ENCODE measurements around the gene USP35.
A peak's percentile ranks its signal among the peaks of the same experiment; 100 is the strongest.

USP35 gene

GRCh38 chr11:78193806-78194205 lies 5.1 kb downstream of the USP35 start:
- intact Hi-C loops (cut with DNase I): no loop called here
- DNase-seq: peak in 3 of 10 donors; percentile 50 to 72 (median 70)

DNA sequence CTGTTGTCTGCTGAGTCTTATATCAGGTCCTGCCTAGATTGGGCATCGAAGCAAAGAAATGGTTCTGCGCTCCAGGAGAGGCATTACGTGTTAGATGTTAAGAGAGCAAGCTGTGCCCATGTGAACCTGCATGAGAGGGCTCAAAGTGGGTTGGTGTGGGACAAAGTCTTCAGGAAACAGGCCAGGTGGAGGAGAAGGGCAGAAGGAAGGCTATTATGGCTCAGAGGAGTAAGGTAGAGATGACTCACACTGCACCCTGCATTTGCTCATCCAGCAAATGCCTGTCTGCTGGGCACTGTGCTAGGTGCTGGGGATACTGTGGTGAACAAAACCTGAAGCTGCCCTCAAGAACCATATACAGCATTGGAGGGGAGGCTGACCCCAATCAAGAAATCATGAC lies 5.8 kb downstream of the USP35 start:
- intact Hi-C loops (cut with DNase I): no loop called here
- DNase-seq: peak in 1 of 10 donors; percentile 12

GRCh38 chr11:78195917-78196560 lies 7.3 kb downstream of the USP35 start:
- intact Hi-C loops (cut with DNase I): no loop called here
- DNase-seq: peak in 4 of 10 donors; percentile 40 to 91 (median 84)

DNA sequence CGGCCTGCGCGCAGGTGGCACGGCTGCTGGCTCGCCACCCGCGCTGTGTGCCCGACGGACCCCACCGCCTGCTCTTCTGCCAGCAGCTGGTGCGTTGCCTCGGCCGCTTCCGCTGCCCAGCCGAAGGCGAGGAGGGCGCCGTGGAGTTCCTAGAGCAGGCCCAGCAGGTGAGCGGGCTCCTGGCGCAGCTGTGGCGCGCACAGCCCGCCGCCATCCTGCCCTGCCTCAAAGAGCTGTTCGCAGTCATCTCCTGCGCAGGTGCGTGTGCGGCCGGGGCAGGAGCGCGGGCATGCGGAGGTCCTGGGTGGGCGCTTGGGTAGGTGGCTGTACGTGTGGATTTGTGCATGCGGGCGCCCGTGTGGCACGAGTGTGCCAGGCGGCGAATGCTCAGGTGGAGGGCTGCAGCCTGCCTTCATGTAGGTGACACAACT lies 8.0 kb downstream of the USP35 start:
- intact Hi-C loops (cut with DNase I): no loop called here

DNA sequence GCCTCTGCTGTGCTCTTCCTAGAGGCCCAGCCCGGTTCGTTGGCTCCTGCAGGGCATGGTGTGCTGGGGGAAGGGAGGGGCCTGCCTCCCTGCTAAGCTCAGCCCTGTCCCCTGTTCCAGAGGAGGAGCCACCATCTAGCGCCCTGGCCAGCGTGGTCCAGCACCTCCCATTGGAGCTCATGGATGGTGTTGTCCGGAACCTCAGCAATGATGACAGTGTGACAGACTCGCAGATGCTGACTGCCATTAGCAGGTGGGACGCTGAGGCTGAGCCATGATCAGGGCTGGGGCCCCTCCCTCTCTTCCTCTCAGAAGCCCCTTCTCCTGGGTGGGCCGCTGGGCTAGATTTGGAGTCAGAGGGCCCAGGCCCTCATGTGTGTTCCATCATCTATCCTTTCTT lies 9.1 kb downstream of the USP35 start:
- peak in 3 of 10 donors; percentile 41 to 81 (median 55) for DNase-seq
- intact Hi-C loops (cut with DNase I): no loop called here

More for the DNA sequence above, 8.0 kb downstream of the USP35 start:
- DNase-seq: peak in 3 of 10 donors; percentile 57 to 70 (median 70)

DNA sequence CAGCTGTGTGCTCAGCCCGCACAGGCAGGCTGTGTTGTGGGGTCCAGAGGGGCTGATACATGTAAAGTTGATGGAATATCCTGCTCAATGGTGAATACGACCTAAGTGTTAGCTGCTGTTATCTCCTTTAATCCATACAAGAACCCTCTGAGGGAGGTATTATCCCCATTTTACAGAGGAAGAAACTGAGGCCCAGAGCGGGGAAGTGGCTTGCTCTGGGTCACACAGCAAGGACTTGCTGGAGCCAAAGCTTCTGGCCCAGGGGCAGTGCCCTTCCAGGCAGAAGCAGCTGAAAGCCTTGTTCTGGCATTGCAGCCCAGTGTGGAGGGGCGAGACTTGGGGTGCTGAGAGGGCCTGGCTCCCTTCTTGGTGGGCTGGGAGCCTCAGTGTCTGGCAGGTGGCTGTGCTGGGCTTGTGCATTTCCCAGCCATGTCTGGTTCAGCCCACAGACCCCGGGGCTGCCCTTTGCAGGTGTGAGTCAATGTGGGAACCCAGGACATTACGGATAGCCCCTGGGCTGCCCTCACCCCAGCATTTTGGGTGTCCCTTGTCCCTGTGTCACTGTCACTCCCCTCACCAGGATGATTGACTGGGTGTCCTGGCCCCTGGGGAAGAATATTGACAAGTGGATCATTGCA lies 10.4 kb downstream of the USP35 start:
- peak in 2 of 10 donors; percentile 46 to 65 for DNase-seq
- intact Hi-C loops (cut with DNase I): no loop called here

DNA sequence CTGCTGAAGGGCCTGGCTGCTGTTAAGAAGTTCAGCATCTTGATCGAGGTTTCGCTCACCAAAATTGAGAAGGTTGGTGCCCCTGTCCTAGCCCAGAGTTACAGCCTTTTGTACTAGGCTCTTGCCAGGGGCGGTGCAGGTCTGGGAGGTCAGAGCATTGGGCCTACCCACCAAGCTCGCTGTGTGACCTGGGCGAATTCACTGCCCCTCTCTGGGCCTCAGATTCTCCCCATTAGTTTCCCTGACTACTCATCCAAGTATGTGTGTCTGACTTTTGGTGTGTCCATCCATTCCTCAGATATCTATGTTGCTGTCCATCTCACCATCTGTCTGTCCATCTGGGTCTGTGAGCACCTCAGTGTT lies 10.9 kb downstream of the USP35 start:
- peak in 1 of 10 donors; percentile 13 for DNase-seq
- intact Hi-C loops (cut with DNase I): no loop called here

DNA sequence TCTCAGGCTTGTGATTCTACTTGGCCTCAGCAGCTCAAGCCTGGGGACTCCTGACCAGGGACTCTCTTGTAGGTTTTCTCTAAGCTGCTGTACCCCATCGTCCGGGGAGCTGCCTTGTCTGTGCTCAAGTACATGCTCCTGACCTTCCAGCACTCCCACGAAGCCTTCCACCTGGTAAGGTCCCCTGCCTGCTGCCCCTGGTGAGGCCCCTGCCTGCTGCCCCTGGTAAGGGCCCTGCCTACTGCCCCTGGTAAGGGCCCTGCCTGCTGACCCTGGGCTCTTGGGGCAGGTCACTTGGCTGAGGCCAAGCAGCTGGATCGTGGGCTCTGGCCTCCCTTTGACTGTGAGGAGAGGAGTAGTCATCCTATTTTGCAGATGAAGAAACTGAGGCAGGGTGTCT lies 11.3 kb downstream of the USP35 start:
- intact Hi-C loops (cut with DNase I): no loop called here
- peak in 2 of 10 donors; percentile 57 to 67 for DNase-seq

GRCh38 chr11:78200553-78200952 lies 11.8 kb downstream of the USP35 start:
- intact Hi-C loops (cut with DNase I): no loop called here
- DNase-seq: peak in 2 of 10 donors; percentile 60 to 80

GRCh38 chr11:78201096-78201818 lies 12.5 kb downstream of the USP35 start:
- DNase-seq: peak in 2 of 10 donors; percentile 50 to 56
- intact Hi-C loops (cut with DNase I): no loop called here

DNA sequence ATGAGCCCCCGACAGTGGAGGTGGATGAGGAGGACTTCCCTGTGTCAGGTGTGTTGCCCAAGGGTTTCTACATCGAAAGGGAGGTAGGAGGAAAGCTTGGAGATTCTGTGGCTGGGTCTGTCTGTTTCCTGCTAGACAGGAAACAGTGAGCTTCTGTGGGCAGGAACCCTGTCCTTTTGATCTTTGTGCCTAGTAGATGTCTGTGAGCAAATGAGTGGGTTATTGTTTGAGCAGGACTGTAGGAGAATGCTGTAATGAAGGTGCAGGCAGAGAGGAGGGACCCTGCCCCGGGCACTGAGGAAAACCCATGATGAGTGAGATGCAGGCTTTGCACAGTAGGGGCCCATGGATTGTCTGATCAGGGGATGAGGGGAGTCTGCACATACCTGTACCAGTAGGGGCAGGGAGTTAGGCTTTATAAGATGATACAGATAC lies 14.0 kb downstream of the USP35 start:
- intact Hi-C loops (cut with DNase I): no loop called here
- peak in 1 of 10 donors; percentile 33 for DNase-seq

- no peak for DNase-seq
- intact Hi-C loops (cut with DNase I): no loop called here
These were observed 14.5 kb downstream of the USP35 start for GRCh38 chr11:78203184-78203583.

- intact Hi-C loops (cut with DNase I): no loop called here
- DNase-seq: no peak
These were observed 16.5 kb downstream of the USP35 start for GRCh38 chr11:78205256-78205655.

DNA sequence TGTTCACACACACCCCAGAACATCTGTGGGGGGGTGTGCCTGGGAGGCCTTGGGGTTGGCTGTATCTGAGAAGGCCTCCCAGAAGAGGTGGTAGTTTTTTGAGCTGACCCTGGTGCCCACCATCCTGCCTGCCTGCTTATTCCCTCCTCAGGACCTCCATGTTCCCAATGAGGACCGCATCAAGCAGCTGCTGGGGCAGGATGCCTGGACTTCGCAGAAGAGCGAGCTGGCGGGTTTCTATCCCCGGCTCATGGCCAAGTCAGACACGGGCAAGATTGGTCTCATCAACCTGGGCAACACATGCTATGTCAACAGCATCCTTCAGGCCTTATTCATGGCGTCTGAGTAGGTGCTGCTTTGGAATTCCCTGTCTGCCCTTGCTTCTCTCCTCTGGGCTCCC lies 17.0 kb downstream of the USP35 start:
- intact Hi-C loops (cut with DNase I): no loop called here
- peak in 1 of 10 donors; percentile 54 for DNase-seq

DNA sequence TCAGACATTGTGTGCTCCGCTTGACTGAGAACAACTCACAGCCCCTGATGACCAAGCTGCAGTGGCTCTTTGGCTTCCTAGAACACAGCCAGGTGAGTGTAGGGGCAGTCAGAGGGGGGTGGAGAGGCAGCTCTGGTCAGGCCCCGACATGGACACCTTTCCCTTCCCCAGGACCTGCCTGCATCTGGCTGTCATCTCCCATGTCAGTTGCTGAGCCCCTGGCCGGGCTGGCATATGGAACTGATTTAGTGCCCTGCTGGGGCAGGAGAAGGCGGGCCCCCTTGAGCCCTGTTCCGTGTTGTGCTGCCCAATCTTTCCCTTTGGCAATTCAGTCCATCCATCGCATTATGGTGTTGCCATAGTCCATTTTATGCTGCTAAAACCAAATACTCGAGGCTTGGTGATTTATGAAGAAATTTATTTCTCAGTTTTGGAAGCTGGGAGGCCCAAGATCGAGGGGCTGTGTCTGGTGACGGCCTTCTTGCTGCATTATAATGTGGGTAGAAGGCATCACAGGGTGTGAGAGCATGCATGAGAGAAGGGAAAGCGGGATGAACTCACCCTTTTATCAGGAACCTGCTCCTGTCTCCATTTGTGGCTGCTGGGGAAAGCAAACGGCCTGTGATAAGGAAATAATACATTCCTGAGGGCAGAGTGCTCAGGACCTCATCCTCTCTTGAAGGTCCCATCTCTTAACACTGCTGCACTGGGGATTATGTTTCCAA lies 19.0 kb downstream of the USP35 start:
- intact Hi-C loops (cut with DNase I): no loop called here
- peak in 1 of 10 donors; percentile 63 for DNase-seq

DNA sequence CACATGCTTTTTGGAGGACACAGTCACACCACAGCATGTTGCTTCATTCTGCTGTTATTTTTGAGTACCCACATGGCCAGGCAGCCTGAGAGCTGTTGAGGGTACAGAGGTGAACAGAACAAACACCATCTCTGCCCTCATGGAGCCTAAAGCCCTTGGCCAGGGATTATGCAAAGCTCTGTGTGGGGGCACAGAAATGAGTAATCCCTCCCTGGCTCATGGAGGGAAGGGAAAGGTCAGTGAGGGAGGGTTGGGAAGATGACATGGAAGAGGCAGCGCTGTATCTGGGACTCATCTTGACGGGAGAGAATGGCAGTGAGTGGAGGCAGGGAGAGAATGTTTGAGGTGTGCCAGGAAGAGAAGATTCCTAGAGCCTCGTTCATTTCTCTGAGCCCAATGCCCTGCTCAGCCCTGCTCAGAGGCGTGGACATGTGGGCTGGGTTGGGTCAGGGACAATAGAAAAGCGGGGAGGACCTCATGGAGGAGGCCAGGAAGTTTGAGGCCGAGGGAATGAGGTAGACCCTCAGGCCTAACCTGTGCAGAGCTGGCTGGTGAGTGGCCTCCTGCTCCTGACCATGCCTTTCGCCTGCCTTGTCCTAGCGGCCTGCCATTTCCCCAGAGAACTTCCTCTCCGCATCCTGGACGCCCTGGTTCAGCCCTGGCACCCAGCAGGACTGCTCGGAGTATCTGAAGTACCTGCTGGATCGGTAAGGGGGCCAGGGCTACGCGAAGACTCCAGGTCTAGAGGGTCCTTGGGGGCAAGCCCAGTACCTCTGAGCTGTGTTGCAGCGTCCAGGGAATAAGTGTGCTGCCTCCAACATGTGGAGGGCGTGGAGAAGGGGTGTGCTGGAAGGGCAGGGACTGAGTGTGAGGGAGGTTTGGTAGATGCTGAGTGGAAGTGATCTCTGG lies 19.8 kb downstream of the USP35 start:
- peak in 1 of 10 donors; percentile 62 for DNase-seq
- intact Hi-C loops (cut with DNase I): no loop called here

- intact Hi-C loops (cut with DNase I): no loop called here
- peak in 1 of 10 donors; percentile 39 for DNase-seq
These were observed 20.8 kb downstream of the USP35 start for GRCh38 chr11:78209478-78209877.

GRCh38 chr11:78210000-78210608 lies 21.4 kb downstream of the USP35 start:
- intact Hi-C loops (cut with DNase I): loop anchor here (10.0 kb wide), 1 partner anchor 345 kb away; no protein-coding TSS in a partner anchor
- DNase-seq: peak in 1 of 10 donors; percentile 58

DNA sequence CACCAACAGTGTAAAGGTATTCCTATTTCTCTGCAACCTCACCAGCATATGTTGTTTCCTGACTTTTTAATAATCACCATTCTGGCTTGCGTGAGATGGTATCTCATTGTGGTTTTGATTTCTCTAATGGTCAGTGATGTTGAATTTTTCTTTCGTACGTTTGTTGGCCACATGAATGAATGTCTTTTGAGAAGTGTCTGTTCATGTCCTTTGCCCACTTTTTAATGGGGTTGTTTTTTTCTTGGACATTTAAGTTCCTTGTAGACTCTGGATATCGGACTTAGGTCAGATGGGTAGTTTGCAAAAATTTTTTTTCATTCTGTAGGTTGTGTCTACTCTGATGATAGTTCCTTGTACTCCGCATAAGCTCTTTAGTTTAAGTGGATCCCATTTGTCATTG lies 22.8 kb downstream of the USP35 start:
- intact Hi-C loops (cut with DNase I): loop anchor here (10.0 kb wide), 1 partner anchor 343 kb away; no protein-coding TSS in a partner anchor
- DNase-seq: no peak
